ENCODE results near the gene SCRT2.

SCRT2 gene

GRCh38 chr20:623021-623420 is 52.6 kb downstream of the SCRT2 start:
- DNase-seq: no peak

- DNase-seq: no peak
Observed at GRCh38 chr20:622161-622560, 53.4 kb downstream of the SCRT2 start.

- no peak for DNase-seq
Observed at GRCh38 chr20:621125-621756, 54.4 kb downstream of the SCRT2 start.

DNA sequence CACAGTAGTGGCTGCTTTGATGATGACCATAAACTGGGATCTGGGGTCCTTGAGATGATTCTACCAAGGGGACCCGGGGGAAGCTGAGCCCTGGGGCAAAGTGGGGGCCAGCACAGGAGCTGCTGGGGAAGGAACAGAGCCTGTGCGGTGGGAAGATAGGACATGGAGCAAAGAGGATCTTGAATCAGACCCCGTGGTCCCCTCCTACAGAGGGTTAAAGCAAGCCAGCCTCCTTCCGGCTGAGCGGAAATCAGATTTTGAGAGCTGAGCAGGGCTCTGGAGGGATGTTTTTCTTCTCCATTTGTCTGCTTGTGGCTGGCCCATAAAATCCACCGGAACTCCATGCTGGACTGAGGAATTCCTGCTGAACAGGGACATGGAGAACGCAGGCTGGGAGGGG is 55.4 kb downstream of the SCRT2 start:
- no peak for DNase-seq

DNA sequence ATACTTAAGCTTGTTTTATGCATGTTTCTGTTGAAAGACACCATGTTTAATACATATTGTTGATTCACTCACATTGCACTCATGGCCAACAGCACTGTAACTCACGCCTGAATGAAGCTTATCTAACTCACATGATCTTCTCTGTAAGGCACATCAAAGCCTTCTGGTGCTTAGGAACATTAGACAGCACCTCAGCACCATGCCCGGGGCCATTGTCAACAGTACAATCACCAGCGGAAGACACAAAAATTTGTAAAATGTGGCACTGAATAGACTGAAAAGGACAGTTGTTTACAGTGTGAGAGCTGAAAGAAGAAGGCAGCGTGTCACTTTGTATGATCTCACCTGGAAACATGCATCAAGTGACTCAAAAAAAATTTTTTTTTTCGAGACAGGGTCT is 56.6 kb downstream of the SCRT2 start:
- DNase-seq: no peak

GRCh38 chr20:617934-618690 is 57.5 kb downstream of the SCRT2 start:
- DNase-seq: no peak

GRCh38 chr20:615514-615913 is 60.1 kb downstream of the SCRT2 start:
- DNase-seq: no peak

GRCh38 chr20:611843-612185 is 63.8 kb downstream of the SCRT2 start:
- DNase-seq: no peak
